HepG2 (cell line): ENCODE measurements around the gene APOA1. TPM values are rescaled to one million over a fixed set of nuclear protein-coding genes. Genes with fewer than 3 reads are reported as not detected.

Experiments used
- BCL6 ChIP-seq: IDR thresholded peaks from 2 replicates; pipeline ENCODE4 v1.6.1; 2016; ENCODE audit warnings: missing genetic modification reagents, missing compliant biosample characterization
- KLF12 ChIP-seq: sonication (generic); formaldehyde crosslinking; IDR thresholded peaks from 2 replicates; pipeline ENCODE4 v1.4.0; 2020; ENCODE audit warnings: missing genetic modification reagents, borderline replicate concordance
- MTA1 ChIP-seq: sonication (generic); formaldehyde crosslinking; IDR thresholded peaks from 2 replicates; pipeline ENCODE4 v1.4.0; 2020; ENCODE audit warnings: missing genetic modification reagents, mild to moderate bottlenecking, borderline replicate concordance
- NCOA1 ChIP-seq: sonication (generic); formaldehyde crosslinking; IDR thresholded peaks from 2 replicates; pipeline ENCODE4 v1.9.0; 2021; ENCODE audit warnings: missing genetic modification reagents
- NFE2 ChIP-seq: sonication (generic); formaldehyde crosslinking; IDR thresholded peaks from 2 replicates; pipeline ENCODE4 v1.4.0; 2020; ENCODE audit warnings: missing genetic modification reagents
- NR2F6 ChIP-seq, 2 experiments: IDR thresholded peaks; 2 replicates each; pipeline ENCODE4 v1.6.1; 2016; ENCODE audit warnings: antibody characterized with exemption in 1 of 2, mild to moderate bottlenecking in 1 of 2
- PCBP2 ChIP-seq: fragments of 200-400 bp; formaldehyde crosslinking; optimal IDR thresholded peaks from 2 replicates; pipeline ENCODE3; 2018; ENCODE audit warnings: low read length, low read depth; ENCODE audit not compliant: poor library complexity, severe bottlenecking
- PHF21A ChIP-seq: sonication (generic); formaldehyde crosslinking; IDR thresholded peaks from 2 replicates; pipeline ENCODE4 v1.5.0; 2020; ENCODE audit warnings: mild to moderate bottlenecking, missing genetic modification reagents
- RBM22 ChIP-seq: fragments of 200-400 bp; formaldehyde crosslinking; optimal IDR thresholded peaks from 2 replicates; pipeline ENCODE3; 2017; ENCODE audit warnings: mild to moderate bottlenecking, low read length, moderate library complexity
- SIN3A ChIP-seq: IDR thresholded peaks from 2 replicates; pipeline ENCODE4 v1.6.1; 2011; ENCODE audit warnings: low read depth, mild to moderate bottlenecking, control low read depth, low read length, borderline replicate concordance
- SRSF1 ChIP-seq: fragments of 200-400 bp; formaldehyde crosslinking; optimal IDR thresholded peaks from 2 replicates; pipeline ENCODE3; 2017; ENCODE audit warnings: mild to moderate bottlenecking, low read depth, low read length, moderate library complexity
- YY1 ChIP-seq: IDR thresholded peaks from 2 replicates; pipeline ENCODE4 v1.6.1; 2011; ENCODE audit warnings: low read length, low read depth, moderate library complexity, mild to moderate bottlenecking; ENCODE audit not compliant: insufficient read depth, insufficient replicate concordance
- ZBTB7B ChIP-seq: sonication (generic); formaldehyde crosslinking; IDR thresholded peaks from 2 replicates; pipeline ENCODE4 v1.4.0; 2020; ENCODE audit warnings: missing genetic modification reagents
- ZFY ChIP-seq: sonication (generic); formaldehyde crosslinking; IDR thresholded peaks from 2 replicates; pipeline ENCODE4 v1.4.0; 2020; ENCODE audit warnings: missing genetic modification reagents
- ZNF446 ChIP-seq: sonication (generic); formaldehyde crosslinking; IDR thresholded peaks from 2 replicates; pipeline ENCODE4 v1.5.0; 2020; ENCODE audit warnings: mild to moderate bottlenecking, missing genetic modification reagents
- ZNF501 ChIP-seq: sonication (generic); formaldehyde crosslinking; IDR thresholded peaks from 2 replicates; pipeline ENCODE4 v1.5.1; 2020; ENCODE audit warnings: mild to moderate bottlenecking, moderate library complexity, missing genetic modification reagents
- ZNF850 ChIP-seq: sonication (generic); formaldehyde crosslinking; conservative IDR thresholded peaks from 2 replicates; pipeline ENCODE4 v1.9.0; 2021; ENCODE audit warnings: mild to moderate bottlenecking, missing genetic modification reagents
- polyA plus RNA-seq, 8 experiments: library from polyadenylated mRNA; depleted of rRNA in 3 of 8; stranded (reverse) in 7 of 8; unstranded in 1 of 8; fragments of >200 nt; fragmentation: Illumina TruSeq in 4 of 8; extraction: Trizol in 4 of 8; gene quantifications; 2 replicates each; pipeline versions ENCODE4 v1.2.1 to v1.2.3, GENCODE V29; 2011 to 2016; ENCODE audit warnings: low read depth in 4 of 8, missing spikeins in 1 of 8, mixed read lengths in 1 of 8; ENCODE audit not compliant: insufficient read depth in 1 of 8
- total RNA-seq, 5 experiments: library from RNA; depleted of rRNA; stranded (reverse); fragments of >200 nt; fragmentation: Illumina TruSeq; extraction: Trizol; gene quantifications; 2 replicates each; pipeline ENCODE4 v1.2.3, GENCODE V29; 2016; ENCODE audit warnings: low read depth in 1 of 5
- TF ChIP-seq, protein P1 (sequence below): IDR thresholded peaks from 2 replicates; pipeline ENCODE4 v1.6.1; 2016
- TF ChIP-seq, protein P2 (sequence below): sonication (generic); formaldehyde crosslinking; IDR thresholded peaks from 2 replicates; pipeline ENCODE4 v1.5.1; 2020; ENCODE audit warnings: mild to moderate bottlenecking, missing genetic modification reagents, moderate library complexity
- TF ChIP-seq, protein P3 (sequence below): sonication (generic); formaldehyde crosslinking; IDR thresholded peaks from 2 replicates; pipeline ENCODE4 v1.5.0; 2020; ENCODE audit warnings: missing genetic modification reagents
- TF ChIP-seq, protein P4 (sequence below): IDR thresholded peaks from 2 replicates; pipeline ENCODE4 v1.6.1; 2016; ENCODE audit warnings: mild to moderate bottlenecking
- TF ChIP-seq, protein P5 (sequence below): IDR thresholded peaks from 2 replicates; pipeline ENCODE4 v1.4.0; 2020; ENCODE audit warnings: mild to moderate bottlenecking, missing genetic modification reagents

Gene APOA1
- total and polyA plus RNA-seq, 2 of the 13 experiments (the other 11 are each of a cell fraction or from before 2014, with no cell fraction given), result 1,973 to 5,485 TPM

DNA sequence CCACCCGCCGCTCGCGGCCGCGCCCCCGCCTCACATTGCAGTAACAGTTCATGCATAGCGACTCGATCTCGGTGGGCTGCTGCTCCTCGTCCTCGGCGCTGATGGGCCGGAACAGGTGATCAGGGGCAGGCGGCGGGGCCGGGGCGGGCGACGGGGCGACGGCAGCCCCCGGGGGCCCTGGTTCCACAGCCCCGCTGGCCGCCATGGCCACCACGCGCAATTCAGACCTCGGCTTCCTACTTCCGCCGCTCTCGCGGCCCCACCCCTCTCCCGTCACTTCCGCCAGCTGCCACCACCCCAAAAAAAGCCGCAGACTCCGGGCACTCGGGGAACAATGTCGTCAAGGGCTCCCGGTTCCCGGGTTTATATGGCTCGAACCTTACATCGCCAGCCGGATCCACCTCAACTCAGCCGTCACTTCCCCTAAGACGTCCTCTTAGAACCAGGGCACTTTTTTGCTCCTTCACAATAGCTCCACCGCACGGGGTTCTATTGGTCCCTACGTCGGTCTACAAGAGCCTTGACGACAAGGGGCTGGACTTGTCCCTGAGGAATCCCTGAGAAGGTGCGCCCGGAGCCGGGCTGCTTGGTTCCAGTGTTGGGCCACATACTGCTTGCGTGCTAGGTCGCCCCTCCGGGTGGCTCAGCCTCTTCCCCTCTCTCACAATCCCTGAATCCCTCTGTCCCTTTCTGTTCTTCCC is 49.5 kb downstream of the APOA1 start, which contains the start of gene ZPR1 (continued):
- TF ChIP-seq, protein P1, sequence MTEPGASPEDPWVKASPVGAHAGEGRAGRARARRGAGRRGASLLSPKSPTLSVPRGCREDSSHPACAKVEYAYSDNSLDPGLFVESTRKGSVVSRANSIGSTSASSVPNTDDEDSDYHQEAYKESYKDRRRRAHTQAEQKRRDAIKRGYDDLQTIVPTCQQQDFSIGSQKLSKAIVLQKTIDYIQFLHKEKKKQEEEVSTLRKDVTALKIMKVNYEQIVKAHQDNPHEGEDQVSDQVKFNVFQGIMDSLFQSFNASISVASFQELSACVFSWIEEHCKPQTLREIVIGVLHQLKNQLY, result 0 out of 2 replicates have a peak, but pooled peaks have one; percentile 14
- TF ChIP-seq, protein P2, sequence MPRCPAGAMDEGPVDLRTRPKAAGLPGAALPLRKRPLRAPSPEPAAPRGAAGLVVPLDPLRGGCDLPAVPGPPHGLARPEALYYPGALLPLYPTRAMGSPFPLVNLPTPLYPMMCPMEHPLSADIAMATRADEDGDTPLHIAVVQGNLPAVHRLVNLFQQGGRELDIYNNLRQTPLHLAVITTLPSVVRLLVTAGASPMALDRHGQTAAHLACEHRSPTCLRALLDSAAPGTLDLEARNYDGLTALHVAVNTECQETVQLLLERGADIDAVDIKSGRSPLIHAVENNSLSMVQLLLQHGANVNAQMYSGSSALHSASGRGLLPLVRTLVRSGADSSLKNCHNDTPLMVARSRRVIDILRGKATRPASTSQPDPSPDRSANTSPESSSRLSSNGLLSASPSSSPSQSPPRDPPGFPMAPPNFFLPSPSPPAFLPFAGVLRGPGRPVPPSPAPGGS, result no peak; the same call in 1 of the 2 replicates
- TF ChIP-seq NR2F6 (IDR thresholded peaks at IDR 0.05) (no peak), NR2F6 (CRISPR knock-in tag; IDR thresholded peaks at IDR 0.05) (no peak), ZNF850 (0 out of 2 replicates have a peak, but pooled peaks have one; percentile 30), YY1 (peak; percentile 92), RBM22 (peak; percentile 64), BCL6 (CRISPR knock-in tag) (0 out of 2 replicates have a peak, but pooled peaks have one; percentile 6), MTA1 (CRISPR knock-in tag) (0 out of 2 replicates have a peak, but pooled peaks have one; percentile 1), KLF12 (CRISPR knock-in tag) (peak; percentile 77; the same call in 1 of the 2 replicates), ZNF446 (CRISPR knock-in tag) (0 out of 2 replicates have a peak, but pooled peaks have one; percentile 62), SIN3A (peak; percentile 94; the same call in 1 of the 2 replicates), ZFY (CRISPR knock-in tag) (peak; percentile 36), SRSF1 (peak; percentile 41), ZNF501 (peak; percentile 64; the same call in 1 of the 2 replicates), PHF21A (no peak), ZBTB7B (peak; percentile 49; the same call in 1 of the 2 replicates), NFE2 (CRISPR knock-in tag) (no peak), PCBP2 (peak; percentile 38), NCOA1 (CRISPR knock-in tag) (no peak)
- TF ChIP-seq, protein P3, sequence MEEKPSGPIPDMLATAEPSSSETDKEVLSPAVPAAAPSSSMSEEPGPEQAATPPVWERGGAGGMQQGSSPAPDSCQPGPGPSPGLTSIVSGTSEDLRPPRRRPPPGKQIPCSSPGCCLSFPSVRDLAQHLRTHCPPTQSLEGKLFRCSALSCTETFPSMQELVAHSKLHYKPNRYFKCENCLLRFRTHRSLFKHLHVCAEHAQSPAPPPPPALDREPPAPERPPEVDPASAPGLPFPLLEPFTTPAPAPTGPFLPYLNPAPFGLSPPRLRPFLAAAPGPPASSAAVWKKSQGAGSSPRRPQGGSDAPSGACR (CRISPR knock-in tag), result peak; percentile 28; the same call in 1 of the 2 replicates
- TF ChIP-seq, protein P4, sequence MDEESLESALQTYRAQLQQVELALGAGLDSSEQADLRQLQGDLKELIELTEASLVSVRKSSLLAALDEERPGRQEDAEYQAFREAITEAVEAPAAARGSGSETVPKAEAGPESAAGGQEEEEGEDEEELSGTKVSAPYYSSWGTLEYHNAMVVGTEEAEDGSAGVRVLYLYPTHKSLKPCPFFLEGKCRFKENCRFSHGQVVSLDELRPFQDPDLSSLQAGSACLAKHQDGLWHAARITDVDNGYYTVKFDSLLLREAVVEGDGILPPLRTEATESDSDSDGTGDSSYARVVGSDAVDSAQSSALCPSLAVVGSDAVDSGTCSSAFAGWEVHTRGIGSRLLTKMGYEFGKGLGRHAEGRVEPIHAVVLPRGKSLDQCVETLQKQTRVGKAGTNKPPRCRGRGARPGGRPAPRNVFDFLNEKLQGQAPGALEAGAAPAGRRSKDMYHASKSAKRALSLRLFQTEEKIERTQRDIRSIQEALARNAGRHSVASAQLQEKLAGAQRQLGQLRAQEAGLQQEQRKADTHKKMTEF, result peak; percentile 74
- TF ChIP-seq, protein P5, sequence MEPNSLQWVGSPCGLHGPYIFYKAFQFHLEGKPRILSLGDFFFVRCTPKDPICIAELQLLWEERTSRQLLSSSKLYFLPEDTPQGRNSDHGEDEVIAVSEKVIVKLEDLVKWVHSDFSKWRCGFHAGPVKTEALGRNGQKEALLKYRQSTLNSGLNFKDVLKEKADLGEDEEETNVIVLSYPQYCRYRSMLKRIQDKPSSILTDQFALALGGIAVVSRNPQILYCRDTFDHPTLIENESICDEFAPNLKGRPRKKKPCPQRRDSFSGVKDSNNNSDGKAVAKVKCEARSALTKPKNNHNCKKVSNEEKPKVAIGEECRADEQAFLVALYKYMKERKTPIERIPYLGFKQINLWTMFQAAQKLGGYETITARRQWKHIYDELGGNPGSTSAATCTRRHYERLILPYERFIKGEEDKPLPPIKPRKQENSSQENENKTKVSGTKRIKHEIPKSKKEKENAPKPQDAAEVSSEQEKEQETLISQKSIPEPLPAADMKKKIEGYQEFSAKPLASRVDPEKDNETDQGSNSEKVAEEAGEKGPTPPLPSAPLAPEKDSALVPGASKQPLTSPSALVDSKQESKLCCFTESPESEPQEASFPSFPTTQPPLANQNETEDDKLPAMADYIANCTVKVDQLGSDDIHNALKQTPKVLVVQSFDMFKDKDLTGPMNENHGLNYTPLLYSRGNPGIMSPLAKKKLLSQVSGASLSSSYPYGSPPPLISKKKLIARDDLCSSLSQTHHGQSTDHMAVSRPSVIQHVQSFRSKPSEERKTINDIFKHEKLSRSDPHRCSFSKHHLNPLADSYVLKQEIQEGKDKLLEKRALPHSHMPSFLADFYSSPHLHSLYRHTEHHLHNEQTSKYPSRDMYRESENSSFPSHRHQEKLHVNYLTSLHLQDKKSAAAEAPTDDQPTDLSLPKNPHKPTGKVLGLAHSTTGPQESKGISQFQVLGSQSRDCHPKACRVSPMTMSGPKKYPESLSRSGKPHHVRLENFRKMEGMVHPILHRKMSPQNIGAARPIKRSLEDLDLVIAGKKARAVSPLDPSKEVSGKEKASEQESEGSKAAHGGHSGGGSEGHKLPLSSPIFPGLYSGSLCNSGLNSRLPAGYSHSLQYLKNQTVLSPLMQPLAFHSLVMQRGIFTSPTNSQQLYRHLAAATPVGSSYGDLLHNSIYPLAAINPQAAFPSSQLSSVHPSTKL (CRISPR knock-in tag), result peak; percentile 10; the same call in 1 of the 2 replicates
